GM18526 (cell line): ENCODE data around the gene TUBGCP3.

Experiments used
- POLR2A ChIP-seq: IDR thresholded peaks from 3 replicates; pipeline ENCODE4 v1.6.1; 2011; ENCODE audit not compliant: insufficient read length; ENCODE audit errors: extremely low read depth

TUBGCP3 gene

DNA sequence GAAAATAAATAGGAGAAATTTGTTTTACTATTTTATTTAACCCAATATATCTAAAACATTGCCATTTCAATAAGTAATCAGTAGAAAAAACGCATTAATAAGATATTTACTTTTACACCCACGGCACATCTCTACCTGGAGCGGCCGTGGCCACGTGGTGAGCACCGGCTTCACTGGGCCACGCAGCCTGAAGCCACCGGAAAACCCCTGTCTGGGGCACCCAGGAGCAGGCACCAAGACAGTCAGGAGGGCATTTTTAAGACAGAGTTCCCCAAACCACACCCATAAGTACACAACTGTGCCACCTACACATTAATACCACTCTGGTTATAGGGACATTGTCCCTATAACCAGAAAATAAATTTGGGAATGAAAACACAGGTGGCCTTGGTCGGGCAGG is 130.9 kb downstream of the TUBGCP3 start:
- TF ChIP-seq POLR2A = no peak

DNA sequence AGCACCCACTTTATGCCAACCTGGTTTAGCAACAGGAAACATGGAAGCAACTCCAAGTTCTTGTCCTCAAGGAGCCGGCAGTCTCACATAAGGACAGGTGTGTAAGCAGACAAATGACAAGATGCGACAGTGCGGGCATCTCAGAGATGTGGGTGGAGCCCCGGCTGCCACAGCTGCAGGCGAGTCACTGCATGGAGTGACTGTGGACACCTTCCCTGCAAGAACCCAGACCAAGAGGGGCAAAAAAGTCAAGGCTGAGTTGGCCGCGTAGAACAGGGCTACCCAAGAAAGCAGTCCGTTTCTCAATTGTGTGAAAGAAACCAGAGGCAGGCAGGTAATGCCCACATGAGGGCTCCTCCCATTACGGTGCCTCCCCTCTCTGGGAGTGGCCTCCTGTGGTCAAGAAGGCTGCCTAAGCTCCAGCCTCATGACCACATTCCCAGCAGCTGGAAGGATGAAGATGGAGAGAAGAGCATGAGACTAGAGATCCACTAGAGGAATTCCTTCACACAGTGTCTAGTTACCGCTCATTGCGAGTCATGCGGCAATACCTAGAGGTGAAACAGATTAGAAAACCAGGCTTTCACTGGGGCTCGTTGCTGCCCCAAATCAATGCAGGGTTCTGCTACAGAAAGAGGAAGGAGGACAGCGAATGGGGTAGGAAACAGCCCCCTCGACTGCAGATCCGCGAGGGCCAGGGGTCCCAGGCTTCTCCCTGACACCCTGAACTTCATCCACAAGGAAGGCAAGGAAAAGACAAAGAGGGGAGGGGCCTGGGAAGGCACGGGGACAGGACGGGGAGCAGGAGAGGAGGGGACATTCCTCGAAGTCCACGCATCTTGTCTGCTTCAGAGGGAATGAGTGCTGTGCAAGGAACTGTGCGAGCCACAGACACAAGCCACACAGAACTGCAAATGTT is 131.6 kb downstream of the TUBGCP3 start:
- no peak for TF ChIP-seq POLR2A

DNA sequence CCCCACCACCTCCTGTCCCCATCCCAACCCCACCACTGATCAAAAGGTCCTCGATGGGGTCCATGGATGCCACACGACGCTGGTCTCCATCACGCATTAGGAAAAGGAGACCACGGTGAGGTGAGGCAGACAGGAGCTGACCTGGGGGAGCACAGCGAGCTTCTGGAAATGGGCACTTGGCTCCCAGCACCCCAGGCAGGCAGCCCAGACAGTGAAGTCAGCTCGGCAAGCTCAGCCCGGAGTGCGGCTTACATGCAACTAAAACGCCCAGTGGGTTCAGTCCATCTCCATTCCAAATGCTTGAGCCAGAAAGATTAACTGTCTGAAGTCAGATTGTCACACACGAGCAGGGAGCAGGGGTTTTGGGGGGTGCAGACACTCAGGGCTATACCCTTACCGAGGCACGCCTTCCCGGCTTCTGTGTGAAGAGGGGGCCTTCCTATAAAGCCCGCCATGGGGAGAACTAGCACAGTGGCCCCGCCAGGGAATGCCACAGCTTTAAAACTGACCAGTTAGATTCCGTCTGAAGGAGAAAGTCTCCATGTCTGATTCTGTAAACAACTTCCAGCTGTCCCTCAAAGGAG is 132.4 kb downstream of the TUBGCP3 start:
- TF ChIP-seq POLR2A = no peak

DNA sequence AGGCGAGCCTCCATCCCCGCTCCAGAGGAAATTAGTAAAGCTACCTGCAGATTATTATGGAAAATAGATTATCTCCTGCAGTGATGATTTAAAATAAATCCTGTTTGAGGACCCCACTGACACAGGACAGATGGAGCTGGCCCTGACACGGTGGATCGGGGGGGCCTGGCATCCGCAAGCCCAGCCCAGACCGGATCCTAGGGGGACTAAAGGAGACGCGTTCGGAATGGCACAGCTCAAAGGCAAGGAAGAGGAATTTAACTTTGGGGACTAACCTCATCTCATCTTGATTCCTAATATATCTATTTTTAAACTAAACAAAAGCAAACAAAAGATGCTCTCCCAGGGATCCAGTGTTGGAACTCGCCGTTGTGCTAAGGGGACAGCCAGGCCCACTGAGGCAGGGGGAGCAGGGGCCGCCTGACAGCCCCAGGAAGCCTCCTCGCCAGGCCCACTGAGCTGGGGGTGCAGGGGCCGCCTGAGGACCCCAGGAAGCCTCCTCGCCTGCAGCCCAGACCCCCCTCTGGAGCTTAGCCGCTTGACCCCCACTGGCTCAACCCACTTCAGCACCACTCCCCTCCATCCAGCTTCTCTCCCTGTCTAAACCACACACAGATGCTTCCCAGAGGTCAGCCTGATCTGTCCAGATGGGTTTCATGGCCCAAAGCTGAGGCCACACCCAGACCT is 133.2 kb downstream of the TUBGCP3 start:
- no peak for TF ChIP-seq POLR2A

DNA sequence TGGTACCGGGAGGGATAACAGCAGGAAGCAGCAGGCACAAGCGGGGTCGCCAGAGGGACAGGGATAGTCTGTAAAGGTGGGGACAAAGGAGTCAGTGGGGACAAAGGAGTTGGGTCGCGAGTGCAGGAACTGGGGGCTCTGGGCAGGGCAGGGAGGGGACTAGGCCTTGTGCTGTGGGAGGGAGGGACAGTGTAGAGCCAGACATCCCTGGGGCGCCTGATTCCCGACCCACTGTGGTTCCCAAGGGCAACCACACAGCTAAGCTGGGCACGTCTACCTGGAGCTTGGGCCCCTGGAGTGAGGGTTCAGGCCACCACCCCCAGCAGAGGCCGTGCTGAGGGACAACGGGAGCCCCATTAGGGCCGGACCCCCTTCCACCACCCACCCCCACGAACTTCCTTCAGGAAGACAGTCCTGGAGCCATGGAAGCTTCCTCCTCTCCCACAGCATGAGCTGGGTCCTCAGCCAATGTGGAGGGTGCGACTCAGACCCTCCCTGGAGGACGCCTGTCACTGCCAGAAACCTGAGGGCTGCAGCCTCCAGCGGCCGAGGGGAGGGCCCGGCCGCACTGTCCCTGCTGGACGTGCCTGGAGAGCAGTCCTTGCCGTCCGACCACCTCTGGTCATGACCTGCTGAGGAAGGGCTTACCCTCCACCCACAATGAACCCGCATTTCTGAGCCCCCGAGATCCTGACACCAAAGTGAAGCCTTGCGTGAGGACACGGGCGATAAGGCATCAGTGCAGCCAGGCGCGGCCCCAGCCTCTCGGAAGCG is 133.9 kb downstream of the TUBGCP3 start:
- TF ChIP-seq POLR2A = no peak

DNA sequence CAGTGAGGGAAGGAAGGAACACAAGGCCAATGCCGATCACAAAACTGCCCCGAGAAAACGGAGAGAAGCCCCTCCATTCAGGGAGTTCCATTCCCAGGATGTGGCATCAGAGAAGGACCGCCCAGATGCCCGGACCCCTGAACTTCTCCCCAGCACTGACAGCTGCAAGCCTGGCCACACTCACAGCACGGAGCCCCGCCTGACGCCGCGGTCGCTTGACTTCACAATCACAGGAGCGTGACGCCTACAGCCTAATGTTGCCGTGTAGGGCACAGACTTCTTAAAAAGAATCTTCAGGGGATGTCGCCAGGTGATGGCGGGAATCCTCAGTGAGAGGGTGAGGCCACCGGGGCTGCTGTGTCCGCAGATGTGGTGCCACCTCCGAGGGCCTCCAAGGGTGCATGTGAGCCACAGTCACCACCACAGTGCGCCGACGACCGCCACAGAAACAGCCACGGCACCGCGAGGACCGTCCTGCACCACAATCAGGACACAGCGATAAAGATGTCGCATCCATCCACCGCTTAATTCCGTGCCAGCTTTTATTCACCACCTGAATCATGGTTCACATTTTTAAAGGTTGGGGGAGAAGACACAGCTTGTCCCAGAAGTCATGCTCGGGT is 134.6 kb downstream of the TUBGCP3 start:
- TF ChIP-seq POLR2A = no peak

DNA sequence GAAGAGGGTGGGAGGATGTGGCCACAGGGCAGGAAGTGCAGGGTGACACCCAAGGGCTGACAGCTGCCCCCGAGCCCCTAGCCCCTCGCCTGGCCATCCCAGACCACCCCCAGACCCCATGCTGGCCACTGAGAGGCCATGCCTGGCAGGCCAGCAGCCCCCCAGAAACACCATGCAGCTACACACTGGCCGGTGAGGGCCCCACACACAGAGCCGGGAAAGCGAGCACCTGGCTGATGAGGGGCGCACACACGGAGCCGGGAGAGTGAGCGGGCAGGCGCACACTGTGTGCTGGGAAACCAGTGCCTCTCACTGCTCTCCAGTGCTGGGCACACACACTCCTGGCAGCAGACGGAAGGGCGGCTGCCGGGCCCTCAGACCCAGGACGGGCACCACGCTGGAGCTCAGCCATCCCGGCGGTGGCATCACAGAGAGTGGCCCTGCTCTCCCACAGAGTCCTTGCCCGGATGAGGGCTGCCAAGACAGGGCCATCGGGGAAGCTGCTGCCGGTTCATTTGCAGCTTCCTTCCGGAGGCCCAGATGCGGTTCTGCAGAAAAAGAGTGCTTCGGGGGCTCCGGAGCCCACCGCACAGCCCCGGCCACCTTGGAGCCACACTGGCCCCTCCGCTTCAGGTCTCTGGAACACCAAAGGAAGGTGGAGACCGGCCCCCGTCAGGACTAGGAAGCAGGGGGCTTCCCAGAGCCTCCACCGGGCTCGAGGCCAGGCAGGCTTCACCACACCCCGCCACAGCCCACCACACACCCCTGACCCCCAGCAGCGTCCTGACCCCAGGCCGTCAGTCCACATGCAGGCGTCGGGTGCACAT is 135.4 kb downstream of the TUBGCP3 start:
- TF ChIP-seq POLR2A = no peak

DNA sequence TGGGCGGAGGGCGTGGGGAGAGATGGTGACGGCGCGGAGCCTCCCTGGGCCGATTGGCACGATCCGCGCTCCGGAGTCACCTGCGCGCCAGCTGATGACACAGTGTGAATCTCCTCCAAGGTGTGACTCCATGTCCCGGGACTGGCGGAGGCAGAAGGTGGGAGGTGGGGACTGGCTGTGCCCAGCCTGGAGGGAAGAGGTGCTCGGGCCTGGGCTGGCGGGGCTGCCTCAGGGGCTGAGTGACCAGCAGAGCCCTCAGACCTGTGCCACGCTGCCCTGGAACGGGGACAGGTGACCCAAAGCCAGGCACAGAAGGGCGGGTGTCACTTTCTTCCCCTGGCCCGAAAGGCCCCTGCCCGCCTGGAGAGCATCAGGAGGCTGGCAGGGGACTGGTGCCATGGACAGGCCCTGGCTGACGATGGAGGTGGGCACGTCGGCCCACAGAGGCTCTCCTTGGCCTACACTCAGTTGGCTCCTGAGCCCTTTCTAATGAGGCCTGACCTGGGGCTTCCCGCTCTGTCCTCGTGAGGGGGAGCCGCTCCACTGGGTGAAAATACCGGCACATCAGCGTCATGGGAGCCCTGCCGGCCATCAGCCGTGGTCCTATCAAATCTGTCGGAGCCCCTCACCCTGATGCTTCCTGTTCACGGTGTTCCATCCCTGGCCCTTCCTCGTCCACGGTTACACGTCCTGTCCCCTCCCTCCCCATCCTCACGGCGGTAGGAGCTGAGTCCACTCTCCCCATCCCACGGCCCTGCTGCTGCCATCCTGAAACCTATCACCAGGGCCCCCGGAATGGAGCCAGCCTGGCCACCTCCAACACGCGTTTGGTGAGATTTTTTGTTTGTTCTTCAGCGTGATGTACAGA is 136.2 kb downstream of the TUBGCP3 start:
- no peak for TF ChIP-seq POLR2A

DNA sequence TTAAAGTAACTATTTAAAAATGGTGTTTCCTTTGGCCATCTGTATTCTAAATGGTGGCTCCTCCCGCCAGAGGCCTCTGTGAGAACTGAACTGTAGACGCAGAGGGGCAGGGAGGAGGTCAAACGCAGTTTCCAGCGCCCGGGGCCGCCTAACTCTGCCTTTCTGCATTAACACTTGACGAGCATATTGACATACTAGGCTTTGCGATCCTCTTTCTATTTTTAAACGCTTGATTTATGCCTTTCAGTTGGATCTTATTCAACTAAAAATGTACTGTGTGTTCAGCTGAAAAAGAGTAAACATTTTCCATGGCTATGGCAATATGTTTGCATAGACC is 137.1 kb downstream of the TUBGCP3 start:
- no peak for TF ChIP-seq POLR2A

DNA sequence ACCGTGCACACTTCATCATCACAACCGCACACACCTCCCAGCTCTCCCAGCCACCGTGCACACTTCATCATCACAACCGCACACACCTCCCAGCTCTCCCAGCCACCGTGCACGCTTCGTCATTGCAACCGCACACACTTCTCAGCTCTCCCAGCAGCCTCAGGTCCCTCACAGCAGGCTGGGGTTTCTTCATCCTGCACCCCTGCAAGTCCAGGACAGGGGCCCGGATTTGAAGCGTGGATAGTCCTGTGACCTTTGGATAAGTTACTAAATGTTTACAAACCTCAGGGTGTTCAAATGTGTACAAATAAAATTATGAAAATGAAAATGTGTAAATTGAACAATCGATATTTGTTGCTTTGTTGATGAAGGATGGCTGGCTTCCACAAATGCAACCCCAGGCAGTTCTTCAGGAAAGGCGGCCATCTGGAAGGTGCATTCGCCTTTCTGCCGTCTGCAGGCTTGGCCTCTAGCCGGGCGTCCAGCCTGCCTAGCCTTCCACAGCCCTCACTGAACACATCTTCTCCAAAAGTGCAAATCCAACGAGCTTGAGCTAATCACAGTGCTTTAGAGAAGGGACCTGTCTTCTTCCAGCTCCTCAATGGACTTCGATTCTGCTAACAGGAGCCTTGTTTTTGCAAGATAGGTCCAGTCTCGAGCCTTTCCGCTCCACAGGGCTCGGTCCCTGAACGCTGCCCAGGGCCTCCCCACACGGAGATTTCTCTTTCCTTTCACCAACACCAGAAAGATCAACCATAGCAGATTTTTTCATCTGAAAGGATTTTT is 137.6 kb downstream of the TUBGCP3 start:
- no peak for TF ChIP-seq POLR2A

DNA sequence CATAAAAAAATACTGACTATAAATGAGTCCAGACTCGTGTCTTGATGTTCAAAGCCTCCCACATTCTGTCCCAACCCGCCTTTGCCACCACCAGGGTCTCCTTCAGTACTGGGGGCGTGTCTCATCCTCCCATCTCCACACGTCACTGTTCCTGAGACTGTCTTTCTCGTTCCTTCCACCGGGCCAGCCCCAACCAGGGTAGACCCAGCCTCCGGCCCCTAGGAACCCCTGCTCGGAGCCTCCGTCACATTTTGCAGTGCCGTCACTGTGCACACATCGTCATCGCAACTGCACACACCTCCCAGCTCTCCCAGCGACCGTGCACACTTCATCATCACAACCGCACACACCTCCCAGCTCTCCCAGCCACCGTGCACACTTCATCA is 138.4 kb downstream of the TUBGCP3 start:
- no peak for TF ChIP-seq POLR2A
